Measurements from ENCODE around the gene P3H4. TPM values are rescaled to one million over a fixed set of nuclear protein-coding genes. Genes with fewer than 3 reads are reported as not detected.

The P3H4 gene
- total RNA-seq, 1 donor from 2014 or later, result 42.5 TPM

DNA sequence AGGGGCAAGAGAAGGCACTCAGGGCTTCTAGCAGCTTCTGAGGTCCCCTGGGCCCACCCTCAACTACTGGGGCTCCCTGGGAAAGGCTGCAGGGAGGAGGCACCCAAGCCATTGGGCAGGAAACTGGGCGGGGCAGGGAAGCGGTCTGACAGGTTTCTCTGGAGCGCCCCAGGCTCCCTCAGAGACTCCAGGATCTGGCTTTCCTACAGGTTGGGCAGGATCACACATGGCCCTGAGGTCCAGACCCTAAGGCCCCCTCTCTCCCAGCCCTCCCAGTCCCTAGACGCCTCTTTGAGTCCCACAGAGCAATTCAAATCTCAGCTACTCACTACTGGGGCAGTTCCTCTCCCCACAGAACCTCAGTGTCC is 39.5 kb downstream of the P3H4 start:
- DNase-seq (ENCODE audit: low read depth), result no peak

DNA sequence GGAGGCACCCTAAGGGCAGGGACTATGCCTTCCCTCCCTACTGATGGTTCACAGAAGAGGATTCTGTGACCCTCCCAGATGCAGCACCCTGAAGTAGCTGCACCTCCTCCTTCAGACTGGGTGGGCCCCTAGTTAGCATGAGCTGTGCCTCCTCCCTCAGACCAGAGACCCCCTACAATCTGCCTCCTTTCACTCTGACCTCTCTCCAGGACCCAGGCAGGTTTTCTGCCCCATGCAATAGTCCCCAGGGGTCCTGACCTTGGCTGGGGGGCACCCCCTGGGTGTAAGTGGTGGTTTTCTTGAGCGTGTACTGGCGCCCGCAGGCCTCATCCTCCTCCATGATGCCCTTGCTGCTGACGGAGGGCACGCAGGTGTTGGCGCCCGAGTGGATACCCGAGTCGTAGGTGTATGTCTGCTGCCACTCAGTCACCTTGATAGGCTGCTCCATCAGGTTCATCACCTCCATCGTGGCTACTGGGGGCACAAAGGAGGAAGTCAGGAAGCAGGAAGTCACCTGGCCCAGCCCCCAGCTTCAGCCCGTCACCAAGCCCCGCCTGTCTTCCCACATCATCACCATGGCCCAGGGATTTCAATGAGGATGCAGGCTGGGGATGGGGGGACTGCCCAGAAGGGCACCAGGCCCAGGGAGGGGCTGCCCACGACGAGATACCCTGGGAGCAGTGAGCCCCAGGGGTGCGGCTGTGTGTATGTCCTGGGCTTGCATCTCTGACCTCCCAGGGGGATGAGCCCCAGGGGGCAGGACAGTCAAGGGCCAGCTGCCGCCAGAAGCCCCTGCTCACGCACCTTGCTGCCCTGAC is 40.2 kb downstream of the P3H4 start:
- no peak for DNase-seq (ENCODE audit: low read depth)

DNA sequence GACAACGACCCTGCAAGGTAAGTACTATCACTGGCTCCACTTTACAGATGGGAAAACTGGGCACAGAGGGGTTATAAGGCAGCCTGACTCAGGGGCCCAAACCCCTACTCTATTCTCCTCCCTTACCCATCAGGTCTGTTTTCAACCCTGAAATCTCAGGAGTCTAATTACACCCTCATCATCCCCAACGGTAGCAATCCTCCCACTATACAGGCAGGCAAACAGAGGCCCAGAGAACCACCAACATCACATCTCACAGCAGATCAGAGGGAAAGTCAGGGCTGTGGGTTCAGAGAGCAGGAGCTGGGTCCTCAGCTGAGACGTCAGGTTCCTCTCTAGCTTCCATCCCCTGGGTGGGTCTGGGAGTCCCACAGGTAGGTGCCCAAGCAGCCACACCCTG is 41.8 kb downstream of the P3H4 start:
- no peak for DNase-seq (ENCODE audit: low read depth)

DNA sequence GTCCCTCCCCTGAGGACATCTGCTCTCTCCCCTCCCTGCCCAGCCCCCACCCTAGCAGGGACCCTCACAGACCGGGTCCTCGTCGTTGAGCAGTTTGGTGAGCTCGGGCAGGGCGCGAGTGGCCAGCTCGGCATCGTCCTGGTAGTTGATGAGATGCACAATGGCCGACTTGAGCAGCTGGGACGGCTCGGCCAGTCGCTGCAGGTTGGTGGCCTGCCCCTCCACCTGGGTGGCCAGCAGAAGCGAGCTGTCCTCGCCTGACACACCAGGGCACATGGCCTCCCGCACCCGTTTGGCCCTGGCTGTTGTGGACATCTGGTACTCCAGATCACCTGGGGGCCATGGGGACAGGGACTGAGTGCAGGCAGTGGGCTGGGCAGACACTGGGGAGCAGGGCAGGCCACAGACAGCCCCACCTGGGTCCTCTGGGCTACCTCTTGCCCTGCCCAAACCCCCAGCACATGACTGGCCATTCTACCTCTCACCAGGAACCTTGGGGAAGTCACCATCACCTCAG is 42.3 kb downstream of the P3H4 start:
- no peak for DNase-seq (ENCODE audit: low read depth)

DNA sequence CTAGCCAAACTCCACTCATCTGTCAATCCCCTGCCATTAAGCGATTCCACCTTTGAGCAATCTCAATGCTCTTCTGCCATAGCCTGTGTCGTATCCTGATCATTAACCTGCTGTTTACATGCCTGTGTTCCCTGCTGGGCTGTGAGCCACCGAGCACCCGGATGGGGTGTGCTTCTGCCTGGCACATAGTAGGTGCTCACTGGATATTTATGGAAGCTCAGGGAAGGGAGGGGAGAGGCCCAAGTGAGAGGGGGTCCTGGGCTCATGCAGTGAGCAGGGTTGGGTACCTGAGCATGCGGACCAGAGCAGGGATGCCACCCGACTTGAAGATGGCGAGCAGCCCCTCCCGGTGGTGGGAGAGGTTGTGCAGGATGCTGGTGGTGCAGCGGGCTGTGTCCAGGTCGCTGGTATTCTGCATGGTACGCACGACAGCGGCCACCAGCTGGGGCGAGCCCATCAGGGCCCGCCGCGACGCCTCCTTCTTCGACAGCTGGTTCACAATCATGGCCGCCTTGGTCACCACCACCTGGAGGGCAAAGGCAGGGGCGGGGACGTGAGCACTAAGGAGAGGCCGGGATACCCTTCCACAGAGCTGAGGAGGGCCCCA is 43.0 kb downstream of the P3H4 start:
- DNase-seq (ENCODE audit: low read depth), result no peak

DNA sequence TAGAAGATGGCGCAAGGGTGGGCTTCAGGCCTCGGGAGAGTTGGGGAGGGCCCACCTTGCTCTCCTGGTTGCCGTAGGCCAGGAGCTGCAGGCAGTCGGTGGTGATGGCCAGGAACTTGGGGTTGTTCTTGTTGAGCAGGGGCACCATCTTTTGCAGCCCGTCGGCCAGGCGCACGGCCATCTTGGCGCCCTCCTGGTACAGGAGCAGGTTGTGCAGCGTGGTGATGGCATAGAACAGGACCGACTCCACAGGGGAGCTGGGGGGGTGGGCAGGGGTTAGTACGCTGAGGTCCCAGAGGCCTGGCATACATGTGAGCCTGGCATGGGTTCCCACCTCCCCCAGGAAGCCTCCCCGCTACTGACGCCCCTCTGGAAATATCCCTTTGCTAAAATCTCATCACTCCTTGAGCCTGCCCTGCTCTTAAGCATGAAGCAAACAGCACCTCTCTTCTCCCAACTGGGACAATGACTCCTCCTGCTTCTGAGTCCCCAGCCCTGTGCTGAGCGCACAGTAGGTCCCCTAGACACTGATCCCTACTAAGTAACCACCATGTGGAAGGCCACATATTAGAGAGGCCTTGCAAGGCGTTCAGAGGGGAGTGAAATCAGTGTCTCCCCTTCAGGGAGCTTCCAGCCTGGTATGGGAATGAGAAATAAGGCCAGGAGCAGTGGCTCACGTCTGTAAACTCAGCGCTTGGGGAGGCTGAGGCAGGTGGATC is 44.3 kb downstream of the P3H4 start:
- no peak for DNase-seq (ENCODE audit: low read depth)

DNA sequence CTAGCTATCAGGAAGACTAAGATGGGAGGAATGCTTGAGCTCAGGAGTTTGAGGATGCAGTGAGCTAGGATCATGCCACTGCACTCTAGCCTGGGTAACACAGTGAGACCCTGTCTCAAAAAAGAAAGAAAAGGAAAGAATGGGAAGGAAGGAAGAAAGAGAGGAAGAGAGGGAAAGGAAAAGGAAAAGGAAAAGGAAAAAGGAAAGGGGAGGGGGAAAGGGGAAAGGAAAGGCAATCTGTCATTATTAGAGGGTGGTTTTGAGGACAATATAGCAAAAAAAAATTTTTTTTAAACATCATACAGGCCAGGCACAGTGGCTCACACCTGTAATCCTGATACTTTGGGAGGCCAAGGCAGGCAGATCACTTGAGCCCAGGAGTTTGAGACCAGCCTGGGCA is 45.6 kb downstream of the P3H4 start:
- DNase-seq (ENCODE audit: low read depth), result no peak

DNA sequence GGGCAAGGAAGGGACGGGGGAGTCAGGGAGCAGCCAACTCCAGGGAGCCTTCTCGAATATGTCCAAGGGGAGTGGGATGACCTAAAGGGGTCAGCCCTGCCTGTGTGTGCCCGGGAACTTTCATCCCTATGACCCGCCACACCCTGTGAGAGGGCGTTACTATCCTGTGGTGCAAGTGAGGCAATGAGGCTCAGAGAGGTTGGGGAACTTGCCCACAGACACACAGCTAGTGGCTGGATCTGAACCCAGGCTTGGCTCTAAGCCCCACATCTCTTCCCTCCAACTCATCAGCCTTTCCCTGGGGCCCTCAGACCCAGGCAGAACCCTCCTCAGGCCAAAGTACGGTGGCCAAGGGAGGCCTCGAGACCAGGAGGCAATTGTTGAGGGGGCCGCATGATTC is 48.4 kb downstream of the P3H4 start:
- no peak for DNase-seq (ENCODE audit: low read depth)

DNA sequence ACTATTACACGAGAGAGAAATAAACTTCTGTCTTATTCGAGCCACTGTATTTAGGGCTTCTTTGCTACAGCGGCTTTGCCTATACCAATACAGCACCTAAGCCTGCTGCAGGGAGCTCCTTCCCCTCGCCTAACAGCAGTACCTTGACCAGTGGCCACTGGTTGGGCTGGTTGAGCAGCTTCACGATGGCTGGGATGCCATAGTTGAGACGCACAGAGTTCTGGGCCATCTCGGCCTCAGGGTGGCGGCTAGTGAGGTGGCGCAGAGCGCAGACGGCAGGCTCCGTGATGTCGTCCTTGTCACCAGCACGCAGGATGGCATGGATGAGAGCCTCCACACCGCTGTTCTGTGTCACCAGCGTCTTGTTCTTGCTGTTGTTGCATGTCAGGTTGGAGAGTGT is 48.9 kb downstream of the P3H4 start:
- DNase-seq (ENCODE audit: low read depth), result no peak

DNA sequence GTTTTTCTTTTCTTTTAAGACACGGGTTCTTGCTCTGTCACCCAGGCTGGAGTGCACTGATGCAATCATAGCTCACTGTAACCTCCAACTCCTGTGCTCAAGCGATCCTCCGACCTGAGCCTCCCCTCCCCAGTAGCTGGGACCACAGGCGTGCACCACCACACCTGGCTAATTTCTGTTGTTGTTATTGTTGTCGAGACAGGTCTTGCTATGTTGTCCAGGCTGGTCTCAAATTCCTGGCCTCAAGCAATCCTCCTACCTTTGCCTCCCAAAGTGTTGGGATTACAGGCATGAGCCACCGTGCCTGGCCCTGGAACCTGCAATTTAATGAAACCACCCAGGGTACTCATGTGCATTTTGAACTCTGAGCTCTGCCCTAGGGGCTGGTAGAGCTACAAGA is 49.4 kb downstream of the P3H4 start:
- DNase-seq (ENCODE audit: low read depth), result no peak

DNA sequence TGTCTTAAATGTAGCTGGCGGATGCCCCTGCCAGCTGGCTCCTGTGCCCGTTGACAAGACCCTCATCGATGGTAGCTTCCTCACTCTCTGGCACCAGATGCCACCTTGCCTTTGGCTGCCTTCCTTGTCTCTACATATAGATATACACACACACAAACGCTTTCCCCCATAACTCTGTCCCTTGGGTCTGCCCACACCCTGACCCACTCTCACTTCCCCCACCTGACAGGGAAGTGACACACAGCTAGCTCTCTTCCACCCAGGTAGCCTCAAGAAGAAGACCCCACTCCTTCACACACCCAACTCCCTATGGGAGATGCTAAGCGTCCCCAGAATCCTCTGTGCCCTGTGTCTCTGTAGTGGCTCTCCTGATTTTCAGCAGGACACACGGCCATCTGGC is 50.9 kb downstream of the P3H4 start:
- no peak for DNase-seq (ENCODE audit: low read depth)

DNA sequence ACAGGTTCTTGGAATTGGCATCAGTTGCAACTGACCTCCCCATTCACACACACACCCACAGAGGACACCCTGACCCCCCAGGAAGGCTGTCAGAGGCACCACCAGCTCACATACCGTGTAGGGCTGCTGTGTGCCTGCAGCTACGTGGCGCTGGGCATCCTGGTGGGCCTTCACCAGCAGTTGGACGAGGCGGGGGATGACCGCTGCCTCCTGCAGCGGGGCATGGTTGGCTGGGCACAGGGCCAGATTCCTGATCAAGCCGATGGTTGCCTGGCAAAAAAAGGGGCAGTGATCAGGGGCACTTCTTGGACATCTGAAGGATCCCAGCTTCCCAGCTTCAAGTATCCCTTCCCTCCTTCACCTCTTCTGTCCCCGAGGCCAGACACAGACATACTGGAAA is 53.1 kb downstream of the P3H4 start:
- DNase-seq (ENCODE audit: low read depth), result no peak

DNA sequence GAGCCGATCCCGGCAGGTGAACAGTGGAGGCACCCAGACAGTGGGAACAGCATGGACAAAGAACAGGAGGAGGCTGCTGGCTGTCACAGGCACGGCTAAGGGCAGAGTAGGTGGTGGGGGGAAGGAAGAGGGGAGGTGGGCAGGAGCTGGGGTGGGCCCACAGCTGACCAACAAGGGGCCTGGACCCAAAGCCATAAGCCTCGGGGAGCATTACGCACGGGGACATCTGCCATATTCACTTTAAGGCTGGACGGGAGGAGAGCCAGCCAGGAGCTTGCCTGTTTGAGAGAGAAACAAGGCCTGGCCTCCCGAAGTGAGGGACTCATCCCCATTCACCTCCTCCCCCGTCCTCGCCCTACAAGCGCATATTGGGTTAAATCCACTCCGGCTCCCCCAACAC is 57.7 kb downstream of the P3H4 start:
- DNase-seq (ENCODE audit: low read depth), result no peak

Other genes starting within 250 kb of the P3H4 start
- gene KRT9, start 239.9 kb downstream of the P3H4 start, total RNA-seq, result not detected in 2 replicates
- gene KRT14, start 225.1 kb downstream of the P3H4 start, total RNA-seq, result 0.25 and 4.2 TPM in 2 replicates
- gene KRT16, start 199.2 kb downstream of the P3H4 start, total RNA-seq, result 0.70 and 7.5 TPM in 2 replicates
- 4.1 and 95.2 TPM in 2 replicates for gene KRT17, start 187.4 kb downstream of the P3H4 start, total RNA-seq
- gene EIF1, start 123.1 kb downstream of the P3H4 start, total RNA-seq, result 65.3 and 499 TPM in 2 replicates
- not detected in 2 replicates for gene GAST, start 99.6 kb downstream of the P3H4 start, total RNA-seq
- gene HAP1, start 77.3 kb downstream of the P3H4 start, total RNA-seq, result 0.17 and 0.45 TPM in 2 replicates
- 268 and 464 TPM in 2 replicates for gene JUP, start 25.2 kb downstream of the P3H4 start, total RNA-seq
- 40.8 and 148 TPM in 2 replicates for gene FKBP10, start 1.1 kb upstream of the P3H4 start, total RNA-seq
- gene NT5C3B, start 24.3 kb upstream of the P3H4 start, total RNA-seq, result 43.4 and 74.0 TPM in 2 replicates
- gene KLHL10, start 25.9 kb upstream of the P3H4 start, total RNA-seq, result 0.15 TPM in 1 of 2 replicates, not detected in the other
- 30.6 and 39.7 TPM in 2 replicates for gene KLHL11, start 53.5 kb upstream of the P3H4 start, total RNA-seq
- gene ACLY, start 107.0 kb upstream of the P3H4 start, total RNA-seq, result 343 and 387 TPM in 2 replicates
- gene ODAD4, start 118.7 kb upstream of the P3H4 start, total RNA-seq, result 0.35 and 2.2 TPM in 2 replicates
- 51.4 and 78.5 TPM in 2 replicates for gene CNP, start 154.8 kb upstream of the P3H4 start, total RNA-seq
- 67.6 and 107 TPM in 2 replicates for gene DNAJC7, start 205.5 kb upstream of the P3H4 start, total RNA-seq
- gene NKIRAS2, start 208.1 kb upstream of the P3H4 start, total RNA-seq, result 33.5 and 41.4 TPM in 2 replicates
- 0.35 and 0.70 TPM in 2 replicates for gene C17orf113, start 238.7 kb upstream of the P3H4 start, total RNA-seq